GDM1 (cell line): ENCODE results near the gene MAX.
"Not testable (repeated sequence)": the region's sequence is repeated elsewhere in the genome, so short reads cannot be mapped to it uniquely, and the experiment has no call there.

Source experiments
- DNase-seq: peaks from one replicate; lab custom pipeline; 2025; lab: John Stamatoyannopoulos, UW

Gene MAX

DNA sequence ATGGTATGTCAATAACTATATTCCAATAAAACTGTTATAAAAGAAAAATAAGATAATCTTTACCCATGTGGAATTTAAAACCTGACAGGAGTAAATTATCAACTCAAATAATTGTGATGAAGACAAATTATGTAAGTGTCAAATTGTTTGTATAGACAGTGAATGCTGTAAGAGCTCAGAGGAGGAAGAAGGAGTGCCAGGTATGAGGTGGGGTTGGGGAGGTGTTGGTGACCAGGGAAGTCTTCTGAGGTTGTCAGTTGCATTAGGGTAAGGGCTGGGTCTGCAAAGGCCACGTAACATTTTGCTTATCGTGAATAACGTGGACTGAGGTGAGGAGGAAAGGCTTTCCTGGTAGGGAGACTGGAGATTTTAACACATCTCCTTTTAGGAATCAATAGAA lies 2.5 kb upstream of the MAX start:
- DNase-seq: no peak

DNA sequence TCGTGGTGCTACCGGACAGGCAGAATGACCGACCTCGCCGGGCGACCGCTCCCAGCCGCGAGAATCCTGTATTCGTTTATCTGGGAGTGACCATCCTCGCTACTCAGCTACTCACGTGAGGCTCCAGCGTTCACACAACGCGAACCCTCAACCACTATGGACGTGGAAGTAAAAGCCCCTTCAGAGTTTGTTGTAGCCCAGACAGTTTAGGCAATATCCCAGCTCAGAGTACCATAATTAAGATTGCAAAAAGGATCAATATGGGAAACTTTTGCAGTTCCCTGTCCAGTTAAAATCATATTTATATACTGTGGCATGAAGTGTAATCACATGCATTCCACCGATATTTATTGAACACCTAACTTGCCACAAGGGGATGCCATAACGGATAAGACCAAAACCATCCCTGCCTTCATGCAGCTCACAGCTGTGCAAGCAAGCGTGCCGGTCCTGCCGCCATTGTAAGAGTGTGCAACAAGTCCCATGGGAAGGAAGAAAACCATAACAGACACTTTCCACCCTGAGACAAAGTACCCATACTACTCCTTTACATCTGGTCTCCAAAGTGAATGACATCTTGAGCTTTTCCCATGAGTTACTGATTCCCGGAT lies 938 bp upstream of the MAX start:
- no peak for DNase-seq

DNA sequence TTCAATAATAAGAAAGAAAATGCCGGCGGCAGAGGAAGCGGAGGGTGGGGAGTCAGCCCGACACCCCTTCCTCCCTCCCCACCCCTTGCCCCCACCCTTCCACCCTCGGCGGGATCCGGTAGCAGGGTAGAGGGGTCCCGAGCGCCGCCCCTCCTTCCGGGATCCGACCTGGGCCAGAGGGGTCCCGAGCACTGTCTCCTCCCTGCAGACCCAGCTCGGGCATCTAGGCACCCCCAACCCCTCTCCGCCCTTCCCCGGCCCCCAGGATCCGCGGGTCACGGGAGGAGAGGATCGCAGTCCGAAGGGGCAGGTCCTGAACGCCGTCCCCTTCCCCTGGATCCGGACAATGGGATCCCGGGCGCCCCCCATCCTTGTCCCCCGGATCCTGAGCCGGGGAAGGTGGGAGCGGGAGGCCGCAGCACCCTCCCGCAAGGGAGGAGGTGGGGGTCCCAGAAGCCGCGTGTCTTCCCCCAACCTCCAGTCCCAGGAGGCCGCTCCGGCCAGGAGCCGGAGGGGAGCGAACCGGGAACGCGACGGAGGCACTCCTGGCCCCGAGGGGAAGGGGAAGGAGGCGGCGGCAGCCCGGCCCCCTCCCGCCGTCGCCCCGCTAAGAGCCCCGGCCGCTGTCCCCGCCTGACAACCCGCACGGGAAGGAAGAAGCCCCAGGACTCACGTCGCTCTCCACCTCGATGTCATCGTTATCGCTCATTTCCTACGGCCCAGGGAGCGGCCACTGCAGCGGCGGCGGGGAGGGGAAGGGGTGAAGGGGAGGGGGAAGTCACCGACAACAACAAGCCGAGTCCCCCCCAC lies 481 bp downstream of the MAX start:
- DNase-seq: no peak

DNA sequence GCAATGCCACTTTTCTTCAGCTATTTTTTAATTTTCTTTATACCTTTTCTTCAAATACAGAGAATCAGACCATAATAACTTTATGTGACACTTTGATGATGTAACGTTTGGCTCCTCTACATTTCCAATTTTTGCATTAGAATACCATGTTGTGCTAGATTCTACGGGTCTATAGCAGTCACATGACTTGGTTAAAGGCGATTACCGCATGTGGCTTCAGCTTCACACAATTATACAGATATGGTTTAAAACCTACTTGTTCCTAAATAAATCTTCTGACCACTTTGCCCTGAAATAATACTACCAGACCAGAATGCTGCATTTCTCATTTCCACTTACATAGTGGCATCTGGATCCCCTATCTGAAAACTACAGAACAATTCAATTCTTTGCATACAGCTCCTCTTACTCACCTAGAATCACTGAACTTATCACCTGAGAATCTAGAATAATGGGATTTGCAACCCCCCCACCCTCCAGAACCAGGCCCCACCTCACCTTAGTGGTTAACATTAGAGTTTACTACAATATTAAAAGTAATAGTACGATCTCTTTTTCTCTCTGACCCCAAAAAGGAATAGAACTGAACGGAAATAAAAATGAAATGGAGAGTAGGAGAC lies 1.3 kb downstream of the MAX start:
- no peak for DNase-seq

DNA sequence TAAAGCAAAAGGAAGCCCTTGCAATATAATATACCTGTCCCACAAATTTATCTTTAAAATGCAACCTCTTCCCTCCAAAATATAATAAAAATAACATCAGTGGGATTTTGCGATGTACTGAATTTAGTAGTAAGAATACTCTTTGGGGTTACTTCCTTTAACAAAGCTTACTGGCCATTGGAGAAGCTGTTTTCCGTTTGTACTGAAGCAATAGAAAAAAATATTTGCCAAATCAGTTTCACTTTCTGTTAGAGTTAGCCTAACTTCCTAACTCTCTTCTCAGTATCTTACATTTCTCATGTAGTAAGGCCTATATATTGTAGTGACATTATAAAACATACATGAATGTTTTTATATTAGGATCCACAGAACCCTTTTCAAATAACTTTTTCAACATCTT lies 3.7 kb downstream of the MAX start:
- DNase-seq: no peak

DNA sequence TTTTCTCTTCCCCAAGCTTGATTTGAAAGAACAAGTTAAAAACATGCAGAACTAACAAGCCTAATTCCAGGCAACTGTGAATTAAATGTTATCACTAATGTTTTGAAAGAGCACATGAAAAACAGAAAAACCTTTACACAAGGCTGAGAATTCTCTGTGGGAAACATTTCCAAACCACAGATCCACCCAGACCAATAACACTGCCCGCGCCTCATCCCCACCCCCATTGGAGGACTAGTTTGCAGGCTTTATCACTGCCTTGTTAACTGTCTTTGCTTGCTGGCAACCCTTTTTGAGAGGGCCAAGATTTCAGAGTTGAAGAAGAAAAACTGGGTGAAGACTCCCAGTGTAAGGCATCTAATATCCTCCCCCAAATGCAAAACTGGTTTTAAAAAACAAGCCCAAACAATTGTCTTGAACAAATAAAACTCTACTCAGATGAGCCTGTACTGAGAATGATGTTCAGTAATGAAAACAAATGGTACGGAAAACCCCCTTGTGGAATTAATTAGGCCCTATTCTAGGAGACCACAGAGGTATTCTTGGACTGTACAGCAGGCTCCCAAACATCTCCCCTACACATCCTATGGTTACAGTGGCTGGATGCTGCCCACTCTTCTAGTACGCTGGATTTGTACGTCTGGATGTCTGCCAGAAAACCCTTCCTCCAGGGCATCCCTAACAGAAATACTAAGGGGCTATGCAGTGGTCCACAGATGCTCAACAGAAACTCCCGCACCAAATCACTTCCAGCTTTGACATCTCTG lies 5.8 kb downstream of the MAX start:
- DNase-seq: no peak

DNA sequence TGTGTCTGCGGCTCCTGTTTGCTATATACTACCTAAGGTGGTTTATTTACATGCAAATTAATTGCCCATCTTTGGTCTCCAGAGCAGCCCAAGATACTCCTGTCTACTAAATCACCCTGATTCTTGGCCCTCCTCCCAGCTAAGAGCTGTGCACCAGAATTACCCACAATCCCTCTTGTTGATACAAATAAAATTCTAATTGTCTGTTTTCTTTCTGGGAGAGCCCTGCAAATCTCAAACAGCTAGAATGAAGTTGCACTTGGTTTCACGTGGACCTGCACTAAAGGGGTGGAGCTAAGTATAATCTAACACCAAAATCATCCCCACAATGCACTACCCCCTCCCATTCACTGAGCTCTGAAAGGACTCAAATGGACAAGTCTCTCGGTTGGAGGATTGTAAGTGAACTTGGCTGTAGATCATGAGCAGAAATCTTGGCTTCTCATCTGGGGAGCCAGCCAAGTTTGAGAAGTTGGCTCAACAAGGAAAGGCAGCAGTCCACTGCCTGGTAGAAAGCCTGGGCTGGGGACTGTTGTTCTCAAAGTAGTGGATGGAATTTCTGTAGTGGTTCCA lies 6.6 kb downstream of the MAX start:
- no peak for DNase-seq

DNA sequence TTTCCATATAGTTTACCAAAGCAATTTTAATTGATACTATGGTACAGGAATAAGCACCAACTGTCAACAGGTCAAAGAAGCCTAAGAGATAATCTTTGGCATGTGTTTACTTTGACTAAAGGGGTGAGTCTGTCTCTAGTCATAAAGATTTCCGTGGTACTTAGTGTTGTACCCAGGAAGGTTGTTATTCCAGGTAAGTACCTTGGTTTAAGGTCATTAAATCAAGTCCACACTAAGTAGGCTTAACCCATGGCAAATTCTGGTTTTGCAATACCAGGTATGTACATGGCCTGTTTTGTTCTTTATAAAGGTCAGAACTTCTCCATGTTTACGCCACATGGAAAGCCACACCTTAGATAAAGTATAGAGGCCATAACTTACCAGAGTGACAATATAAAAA lies 10.0 kb downstream of the MAX start:
- no peak for DNase-seq

DNA sequence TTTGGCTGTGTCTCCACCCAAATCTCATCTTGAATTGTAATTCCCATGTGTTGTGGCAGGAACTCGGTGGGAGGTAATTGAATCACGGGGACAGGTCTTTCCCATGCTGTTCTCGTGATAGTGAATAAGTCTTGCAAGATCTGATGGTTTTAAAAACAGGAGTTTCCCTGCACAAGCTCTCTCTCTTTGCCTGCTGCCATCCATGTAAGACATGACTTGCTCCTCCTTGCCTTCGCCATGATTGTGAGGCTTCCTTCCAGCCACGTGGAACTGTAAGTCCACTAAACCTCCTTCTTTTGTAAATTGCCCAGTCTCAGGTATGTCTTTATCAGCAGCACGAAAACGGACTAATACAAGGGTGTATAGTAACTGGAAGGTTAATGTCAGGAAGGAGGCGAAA lies 14.5 kb downstream of the MAX start:
- not testable (repeated sequence) for DNase-seq

DNA sequence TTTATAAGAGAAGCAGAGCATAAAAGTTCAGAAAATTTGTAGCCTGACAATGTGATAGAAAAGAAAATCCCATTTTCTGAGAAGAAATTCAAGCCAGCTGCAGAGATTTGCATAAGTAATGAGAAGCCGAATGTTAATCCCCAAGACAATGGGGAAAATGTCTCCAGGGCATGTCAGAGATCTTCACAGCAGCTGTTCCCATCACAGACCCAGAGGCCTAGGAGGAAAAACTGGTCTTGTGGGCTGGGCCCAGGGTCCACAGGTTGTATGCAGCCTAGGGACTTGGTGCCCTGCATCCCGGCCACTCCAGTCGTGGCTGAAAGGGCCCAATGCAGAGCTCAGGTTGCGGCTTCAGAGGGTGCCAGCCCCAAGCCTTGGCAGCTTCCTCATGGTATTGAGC lies 15.6 kb downstream of the MAX start:
- not testable (repeated sequence) for DNase-seq

DNA sequence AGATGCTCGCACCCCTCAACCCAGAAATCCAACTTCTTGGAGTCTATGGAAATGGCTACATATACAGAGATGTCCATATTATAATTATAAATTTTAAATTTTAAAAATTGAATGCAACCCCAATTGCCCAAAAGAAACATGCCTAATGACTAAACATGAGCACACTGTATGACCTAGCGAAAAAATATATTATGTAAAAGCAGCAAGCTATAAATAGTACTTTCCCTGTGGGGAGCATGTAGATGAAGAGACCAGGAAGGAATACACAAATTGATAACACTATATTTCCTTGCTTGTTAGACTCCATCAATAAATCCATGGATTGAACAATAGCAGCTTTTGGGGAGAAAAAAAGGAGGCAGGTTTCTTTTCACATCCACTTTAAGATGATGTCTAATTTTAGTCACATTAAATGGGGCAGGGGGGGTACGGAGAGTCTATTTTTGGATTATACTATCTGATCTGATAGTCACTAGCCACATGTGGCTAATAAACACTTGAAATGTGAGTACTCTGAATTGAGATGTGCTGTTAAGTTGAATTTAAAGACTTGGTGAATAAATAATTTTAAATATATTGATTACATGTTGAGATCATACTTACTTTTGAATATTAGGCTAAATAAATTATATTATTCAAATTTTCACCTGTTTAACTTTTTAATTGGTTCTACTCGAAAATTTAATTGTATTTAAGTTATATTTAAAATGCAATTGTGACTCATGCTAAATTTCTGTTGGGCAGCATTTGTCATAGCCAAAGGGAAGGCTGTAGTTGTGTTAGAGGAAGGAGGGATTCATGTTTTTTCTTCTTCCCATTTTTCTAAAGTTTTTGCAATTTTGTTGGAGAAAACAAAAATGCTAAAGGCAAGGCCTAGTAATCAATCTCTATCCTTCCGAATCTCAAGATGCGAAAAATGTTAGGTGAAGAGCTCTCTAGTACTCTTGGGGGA lies 17.5 kb downstream of the MAX start:
- no peak for DNase-seq

DNA sequence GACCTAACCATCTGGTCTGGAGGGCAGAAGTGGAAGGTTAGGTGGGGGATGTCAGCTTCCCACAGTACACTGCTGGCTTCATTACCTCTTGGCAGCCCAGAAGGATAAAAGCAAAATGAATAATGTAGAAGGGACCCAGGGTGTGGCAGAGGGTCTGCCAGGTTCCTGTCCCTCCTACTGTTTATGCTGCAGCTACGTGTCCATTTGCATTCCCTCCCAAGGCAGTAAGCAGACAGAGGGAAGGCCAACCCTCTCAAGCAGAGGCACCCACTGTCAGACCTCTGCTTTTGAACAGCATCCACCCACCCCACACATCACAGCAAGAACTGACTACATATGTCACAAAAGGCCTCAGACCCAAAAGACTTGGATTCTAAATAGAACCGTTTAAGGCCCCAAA lies 19.4 kb downstream of the MAX start:
- no peak for DNase-seq

DNA sequence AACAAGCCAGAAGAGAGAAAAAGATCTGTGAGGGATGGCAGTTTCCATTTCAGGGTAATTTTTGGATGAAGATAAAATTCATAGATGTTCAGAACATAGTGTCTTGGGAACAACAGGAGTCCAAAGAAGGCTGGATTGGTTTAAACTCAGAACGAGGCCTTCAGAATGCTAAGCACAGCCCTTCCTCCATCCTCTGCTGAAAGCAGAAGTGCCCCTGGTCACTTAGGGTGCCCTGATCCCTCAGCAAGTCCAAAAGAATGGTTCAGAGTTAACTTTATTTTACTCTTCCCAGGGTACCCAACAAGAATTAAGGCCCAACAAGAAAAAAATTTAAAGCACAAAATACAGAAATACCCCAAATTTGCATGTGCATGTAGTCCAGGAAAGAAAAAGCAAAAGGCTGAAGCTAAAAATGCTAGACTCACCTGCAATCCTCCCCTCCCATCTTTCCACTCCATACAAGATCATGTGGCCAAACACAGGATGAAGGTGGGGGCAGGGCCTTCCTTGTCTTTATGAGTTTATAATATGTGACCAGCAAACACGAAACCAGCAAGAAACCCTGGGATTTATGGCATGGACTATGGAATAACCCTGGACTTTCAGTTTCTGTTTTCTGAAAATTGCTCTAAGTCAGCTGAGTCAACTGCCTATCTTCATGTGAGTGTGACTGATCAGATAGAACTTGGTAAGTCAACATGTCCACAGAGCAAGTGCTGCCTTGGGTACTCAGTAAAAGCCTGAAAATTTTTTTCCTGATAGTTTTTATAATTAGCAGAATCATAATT lies 21.2 kb downstream of the MAX start:
- DNase-seq: no peak

DNA sequence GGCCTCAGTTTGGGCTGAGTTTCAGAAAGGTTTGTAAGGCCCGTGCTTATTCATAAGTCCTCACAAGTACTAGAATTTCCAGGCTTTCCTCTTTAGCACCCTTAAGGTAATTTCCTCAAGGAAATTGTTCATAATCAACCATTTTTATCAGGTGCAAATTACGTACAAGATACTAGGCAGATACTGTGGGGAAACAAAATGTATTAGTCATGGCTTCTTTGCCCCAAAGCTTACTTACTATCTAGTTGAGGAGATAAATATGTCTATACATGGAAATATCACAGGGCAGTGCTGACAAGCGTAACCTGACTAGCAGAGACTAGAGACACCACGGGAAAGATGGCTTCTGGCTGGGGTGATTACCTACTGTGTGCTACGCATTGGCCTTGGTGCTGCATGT lies 22.5 kb downstream of the MAX start:
- no peak for DNase-seq

DNA sequence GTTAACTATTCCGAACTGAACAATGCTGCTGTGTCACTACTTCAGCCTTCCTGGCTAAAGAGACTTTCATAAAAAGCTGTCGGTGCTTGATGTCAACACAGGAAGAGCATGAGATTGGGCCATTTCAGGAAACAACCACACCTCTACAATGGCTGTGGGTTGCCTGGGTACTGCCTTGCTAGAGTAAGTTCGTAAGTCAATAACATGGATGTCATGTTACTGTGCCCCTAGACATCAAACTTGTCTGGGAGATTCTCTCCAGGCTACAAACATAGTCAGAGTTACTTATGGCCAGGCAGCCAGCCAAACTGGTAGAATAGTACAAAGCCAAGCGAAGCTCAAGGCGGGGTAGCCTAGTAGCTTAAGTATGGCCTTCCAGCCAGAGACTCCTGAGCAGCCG lies 23.1 kb downstream of the MAX start:
- no peak for DNase-seq

DNA sequence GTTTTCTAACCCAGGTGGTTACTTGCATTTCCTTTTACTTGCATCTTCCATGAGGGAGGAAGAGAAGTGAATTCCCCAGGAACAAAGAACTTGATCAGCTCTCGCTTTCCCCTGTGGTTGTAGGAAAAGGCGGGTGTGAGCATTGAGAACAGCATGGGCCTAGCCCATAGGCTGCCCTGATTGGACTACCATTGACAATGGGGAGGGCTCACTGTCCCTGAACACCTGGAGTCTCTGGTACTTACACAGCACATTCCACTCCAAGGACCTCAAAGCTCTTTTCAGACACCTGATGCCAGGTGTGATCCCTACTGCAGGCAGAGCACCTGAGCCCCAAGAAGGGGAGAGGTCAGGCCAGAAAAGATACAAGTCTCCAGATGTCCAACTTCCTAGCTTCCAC lies 25.0 kb downstream of the MAX start:
- no peak for DNase-seq

DNA sequence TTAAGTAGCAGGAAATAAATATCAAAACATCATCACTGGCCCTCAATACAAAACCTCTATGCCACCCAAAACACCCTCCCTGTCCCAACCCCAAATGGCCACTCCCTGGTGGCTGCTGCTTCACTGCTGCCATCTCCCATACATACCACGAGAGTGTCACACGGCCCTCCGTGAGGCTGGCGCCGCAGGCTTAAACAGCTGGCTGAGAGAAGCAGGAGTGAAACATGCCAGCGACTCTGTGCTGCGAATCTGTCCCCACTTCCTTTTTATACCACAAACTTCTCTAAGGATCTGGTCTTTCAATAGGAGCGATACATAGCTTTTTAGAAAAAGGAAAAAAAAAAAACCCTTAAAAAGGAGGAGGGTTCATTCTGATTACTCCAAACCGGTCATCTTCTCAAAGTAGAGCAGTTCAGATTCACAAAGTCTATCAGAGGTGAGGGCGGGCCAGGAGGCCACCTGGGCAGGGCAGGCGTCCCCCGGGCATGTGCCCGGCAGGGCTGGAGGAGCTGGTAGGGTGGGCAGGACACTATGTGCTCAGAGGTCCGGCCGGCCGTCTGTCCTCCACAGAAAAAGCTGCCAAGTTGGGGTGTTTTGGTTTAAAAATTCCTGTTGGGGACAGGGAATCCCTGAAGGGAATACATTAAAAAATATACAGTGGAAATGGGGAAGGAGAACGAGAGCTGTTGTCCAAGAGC lies 26.5 kb downstream of the MAX start:
- DNase-seq: no peak

DNA sequence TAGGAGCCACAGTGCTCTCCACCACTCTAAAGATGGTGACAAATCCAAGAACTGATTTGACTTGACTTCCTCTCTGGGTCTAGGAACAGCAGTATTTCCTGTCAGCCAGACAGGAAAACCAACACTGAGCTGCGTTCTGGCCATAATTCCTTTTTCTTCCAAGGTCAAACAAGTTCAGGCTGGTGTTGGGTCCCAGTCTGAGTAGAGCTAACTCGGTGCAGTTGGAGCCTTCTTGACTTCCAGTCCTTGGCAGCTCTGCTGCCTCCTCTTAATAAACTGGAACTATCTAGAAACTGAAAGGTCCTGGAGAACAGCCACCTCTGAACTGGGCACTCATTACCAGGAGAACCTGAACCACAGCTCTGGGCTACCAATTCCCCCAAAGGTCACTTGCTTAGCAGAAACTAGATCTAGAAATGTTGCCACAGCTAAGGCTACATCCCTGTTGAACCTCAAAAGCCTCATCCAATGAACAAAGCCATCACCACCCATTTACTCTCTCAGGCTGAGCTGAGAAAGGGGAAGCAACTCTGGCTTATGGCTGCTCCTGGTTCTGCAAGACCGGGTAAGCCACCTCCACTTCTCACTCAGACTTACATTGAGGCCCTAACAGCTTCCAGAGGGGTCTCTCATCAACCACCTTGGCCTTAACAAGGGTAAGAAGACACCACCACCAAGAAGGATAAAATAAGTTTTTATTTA lies 27.7 kb downstream of the MAX start:
- DNase-seq: peak; percentile 31

DNA sequence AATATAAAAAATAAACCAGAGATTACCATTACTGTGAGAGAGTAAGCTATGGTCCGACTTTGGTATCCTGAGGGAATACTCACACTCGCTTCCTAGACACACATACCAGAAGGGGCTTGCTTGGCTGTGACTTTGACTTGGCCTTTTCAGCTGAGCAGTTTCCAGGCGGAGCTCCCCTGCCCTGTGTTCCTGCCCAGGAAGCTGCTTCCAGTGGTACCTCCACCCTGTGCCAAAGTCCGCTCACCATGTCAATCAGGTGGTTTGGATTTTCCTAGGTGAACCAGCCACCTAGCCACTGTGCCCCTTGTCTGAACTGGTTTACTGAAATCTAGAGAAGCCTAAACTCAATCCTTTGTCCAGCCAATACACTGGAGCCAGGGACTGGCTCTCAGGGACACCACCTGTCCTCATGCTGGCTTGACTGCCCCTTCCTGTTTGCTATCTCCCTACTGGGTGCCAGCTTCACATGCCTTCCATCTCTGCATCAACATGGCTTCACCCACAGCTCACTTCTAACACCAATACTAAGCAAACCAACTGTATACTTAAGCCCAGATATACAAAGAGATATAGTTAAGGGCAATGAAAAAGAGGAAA lies 28.6 kb downstream of the MAX start:
- no peak for DNase-seq
